Coronary artery (tissue), 2 donors: ENCODE data around the gene MYOG.

ENCODE experiments used
- DNase-seq: peaks from one replicate; pipeline ENCODE4 v3.0.0-alpha.2; 2017; ENCODE audit warnings: low spot score
- H3K27ac ChIP-seq, 2 donors: fragments of 200-600 bp; sonication (generic); one replicate each; pipeline ENCODE4 v1.5.1; 2016 to 2019
- H3K4me3 ChIP-seq: fragments of 200-600 bp; sonication (generic); 2 replicates; pipeline ENCODE4 v1.5.1; 2016; ENCODE audit warnings: mild to moderate bottlenecking, moderate library complexity
- TF ChIP-seq, protein P1 (sequence below): fragments of 200-600 bp; sonication (generic); IDR thresholded peaks from one replicate; pipeline ENCODE4 v1.5.1; 2019; ENCODE audit warnings: antibody characterized with exemption

MYOG gene

DNA sequence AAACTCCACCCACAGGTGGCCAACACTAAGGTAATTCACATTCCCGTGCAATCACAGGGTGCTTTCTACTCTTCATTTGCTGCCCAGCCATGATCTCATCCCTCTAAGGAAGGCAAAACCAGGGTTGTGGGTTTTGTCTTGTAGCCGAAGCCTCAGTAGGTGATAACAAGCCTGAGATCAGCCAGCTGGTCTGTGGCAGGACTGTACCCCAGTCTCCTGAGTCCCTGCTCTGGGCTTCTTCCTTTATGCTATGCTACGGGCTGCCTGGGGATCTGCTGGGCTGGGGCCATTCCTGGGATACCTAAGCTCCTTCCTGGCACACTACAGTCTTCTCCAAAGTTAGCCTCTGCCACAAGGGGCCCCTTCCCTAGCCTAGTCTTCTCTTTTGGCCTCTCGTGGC is 49.7 kb downstream of the MYOG start:
- H3K4me3 ChIP-seq = no peak overlapping the region

DNA sequence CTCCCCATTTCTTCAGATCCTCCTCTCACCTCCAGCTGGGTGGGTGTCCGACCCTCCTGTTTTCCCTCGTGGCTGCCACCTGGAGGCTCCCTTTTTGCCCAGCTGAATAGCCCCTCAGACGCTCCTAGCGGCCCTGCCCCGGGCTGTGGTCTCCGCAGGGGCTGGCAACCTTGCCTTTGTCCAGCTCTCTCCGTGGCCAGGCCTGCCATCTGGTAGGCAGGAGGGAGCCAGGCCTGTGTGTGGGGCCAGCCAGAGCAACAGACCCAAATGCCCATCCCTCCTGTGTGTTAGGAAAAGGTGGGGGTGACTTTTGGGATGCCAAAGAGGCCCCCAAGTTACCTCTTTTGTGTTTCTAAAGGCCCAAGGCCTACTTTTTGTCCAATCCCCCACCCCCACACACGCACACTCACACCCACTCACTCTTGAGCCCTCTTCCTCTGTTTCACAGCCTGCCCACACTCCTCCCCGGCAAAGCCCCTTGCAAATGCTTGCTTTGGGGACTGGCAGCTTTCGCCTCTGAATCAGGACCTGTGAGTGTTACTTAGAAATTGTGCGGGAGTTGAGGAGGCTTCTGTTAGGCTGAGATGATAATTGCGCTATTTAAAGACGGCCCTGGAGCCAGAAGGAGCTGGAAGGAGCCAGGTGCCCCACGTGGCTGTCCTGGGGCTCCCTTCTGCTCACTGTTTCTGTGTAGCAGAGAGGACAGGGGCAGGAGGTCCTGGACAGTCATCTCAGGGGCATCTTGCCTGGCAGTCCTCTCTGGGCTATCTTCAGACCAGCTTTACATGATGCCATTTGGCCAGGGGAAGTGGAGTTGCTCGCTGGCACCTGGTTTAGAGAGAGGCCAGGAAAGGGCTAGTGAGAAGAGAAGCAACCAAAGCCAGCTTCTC is 50.5 kb downstream of the MYOG start:
- no peak overlapping the region for H3K4me3 ChIP-seq
- TF ChIP-seq, protein P1, sequence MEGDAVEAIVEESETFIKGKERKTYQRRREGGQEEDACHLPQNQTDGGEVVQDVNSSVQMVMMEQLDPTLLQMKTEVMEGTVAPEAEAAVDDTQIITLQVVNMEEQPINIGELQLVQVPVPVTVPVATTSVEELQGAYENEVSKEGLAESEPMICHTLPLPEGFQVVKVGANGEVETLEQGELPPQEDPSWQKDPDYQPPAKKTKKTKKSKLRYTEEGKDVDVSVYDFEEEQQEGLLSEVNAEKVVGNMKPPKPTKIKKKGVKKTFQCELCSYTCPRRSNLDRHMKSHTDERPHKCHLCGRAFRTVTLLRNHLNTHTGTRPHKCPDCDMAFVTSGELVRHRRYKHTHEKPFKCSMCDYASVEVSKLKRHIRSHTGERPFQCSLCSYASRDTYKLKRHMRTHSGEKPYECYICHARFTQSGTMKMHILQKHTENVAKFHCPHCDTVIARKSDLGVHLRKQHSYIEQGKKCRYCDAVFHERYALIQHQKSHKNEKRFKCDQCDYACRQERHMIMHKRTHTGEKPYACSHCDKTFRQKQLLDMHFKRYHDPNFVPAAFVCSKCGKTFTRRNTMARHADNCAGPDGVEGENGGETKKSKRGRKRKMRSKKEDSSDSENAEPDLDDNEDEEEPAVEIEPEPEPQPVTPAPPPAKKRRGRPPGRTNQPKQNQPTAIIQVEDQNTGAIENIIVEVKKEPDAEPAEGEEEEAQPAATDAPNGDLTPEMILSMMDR = no peak
- DNase-seq = peak; percentile 53
- H3K27ac ChIP-seq = no peak overlapping the region

More for the DNA sequence above, 49.7 kb downstream of the MYOG start:
- TF ChIP-seq, protein P1 = no peak
- no peak overlapping the region for H3K27ac ChIP-seq
- DNase-seq = peak; percentile 57

DNA sequence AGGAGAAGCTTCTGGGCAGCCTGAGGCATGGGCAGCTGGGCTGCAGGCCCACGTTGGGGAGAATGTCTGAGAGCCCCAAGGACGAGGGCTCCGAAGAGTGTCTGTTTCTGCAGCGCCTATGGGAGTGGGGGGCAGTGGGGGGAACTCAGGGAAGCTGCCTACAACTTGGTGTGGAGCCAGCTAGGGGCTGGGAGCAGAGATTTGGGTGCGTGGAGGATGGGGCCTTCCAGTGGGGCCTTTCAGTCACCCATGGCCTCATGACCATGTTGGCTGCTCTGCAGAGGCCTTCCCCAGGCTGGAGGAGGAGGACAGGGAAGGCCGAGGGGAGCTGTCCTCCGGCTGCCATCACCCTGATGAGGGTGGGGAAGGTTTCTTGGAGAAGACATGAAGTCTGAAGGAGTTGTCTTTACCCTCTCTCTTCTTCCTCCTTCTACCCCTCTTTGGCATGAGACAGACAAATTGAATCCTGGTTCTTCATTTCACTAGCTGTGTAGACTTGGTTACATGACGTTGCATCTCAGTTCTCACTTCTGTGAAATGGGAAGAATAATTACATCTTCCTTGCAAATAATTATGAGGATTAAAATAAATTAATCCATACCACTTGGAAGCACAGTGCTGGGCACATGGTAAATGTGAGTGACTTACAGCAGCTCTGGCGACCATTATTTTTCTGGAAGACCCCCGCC is 51.2 kb downstream of the MYOG start:
- TF ChIP-seq, protein P1 = no peak

DNA sequence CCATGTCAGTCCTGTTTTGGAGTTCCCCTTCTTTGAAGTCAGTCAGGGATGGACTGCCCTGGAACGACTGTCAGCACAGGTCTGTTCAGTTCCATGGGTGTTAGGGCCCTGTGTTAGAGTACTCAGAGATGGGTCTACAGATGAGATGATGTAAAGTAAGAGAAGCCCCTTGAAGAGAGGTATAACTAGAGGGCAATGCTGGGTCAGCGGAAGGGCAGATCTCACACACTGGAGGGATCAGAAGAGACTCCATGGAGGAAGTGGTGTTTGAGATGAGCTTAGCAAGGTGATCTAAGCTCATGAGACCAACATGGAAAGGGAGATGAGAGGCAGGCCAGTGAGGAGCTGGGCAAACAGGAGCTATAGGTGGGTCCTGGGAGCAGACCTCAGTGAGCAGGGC is 51.9 kb downstream of the MYOG start:
- Histone ChIP-seq H3K27ac (no peak overlapping the region), H3K4me3 (no peak overlapping the region)
- TF ChIP-seq, protein P1 = no peak
- no peak for DNase-seq

More for the DNA sequence above, 51.2 kb downstream of the MYOG start:
- no peak overlapping the region for H3K27ac ChIP-seq
- DNase-seq = no peak
- H3K4me3 ChIP-seq = no peak overlapping the region

- Histone ChIP-seq H3K4me3 (no peak overlapping the region), H3K27ac (no peak overlapping the region)
- TF ChIP-seq, protein P1 = no peak
- DNase-seq = no peak
Measured at GRCh38 chr1:203033287-203033686, 52.5 kb downstream of the MYOG start.
